KG1 (cell line): ENCODE measurements around the gene SLC29A4.
"Not testable (repeated sequence)": the region's sequence is repeated elsewhere in the genome, so short reads cannot be mapped to it uniquely, and the experiment has no call there.

Source experiments
- DNase-seq: peaks from one replicate; lab custom pipeline; 2025; lab: John Stamatoyannopoulos, UW

The SLC29A4 gene

GRCh38 chr7:5323800-5324781 is 41.3 kb downstream of the SLC29A4 start:
- DNase-seq = not testable (repeated sequence)

GRCh38 chr7:5324961-5325360 is 42.2 kb downstream of the SLC29A4 start:
- no peak for DNase-seq

- DNase-seq = no peak
These were observed 47.5 kb downstream of the SLC29A4 start for GRCh38 chr7:5330288-5330687.

- DNase-seq = no peak
These were observed 49.8 kb downstream of the SLC29A4 start for GRCh38 chr7:5332579-5332978.

- DNase-seq = no peak
These were observed 50.6 kb downstream of the SLC29A4 start for GRCh38 chr7:5333121-5334045.

- DNase-seq = no peak
These were observed 51.9 kb downstream of the SLC29A4 start for GRCh38 chr7:5334671-5335070.

GRCh38 chr7:5337047-5337446 is 54.3 kb downstream of the SLC29A4 start:
- no peak for DNase-seq

- DNase-seq = no peak
These were observed 57.2 kb downstream of the SLC29A4 start for GRCh38 chr7:5339955-5340354.

GRCh38 chr7:5342631-5343030 is 59.9 kb downstream of the SLC29A4 start:
- DNase-seq = no peak

GRCh38 chr7:5343884-5344283 is 61.1 kb downstream of the SLC29A4 start:
- DNase-seq = no peak

GRCh38 chr7:5344342-5344741 is 61.6 kb downstream of the SLC29A4 start:
- DNase-seq = no peak

- DNase-seq = no peak
These were observed 62.4 kb downstream of the SLC29A4 start for GRCh38 chr7:5345171-5345570.

- no peak for DNase-seq
These were observed 62.9 kb downstream of the SLC29A4 start for GRCh38 chr7:5345671-5346070.

GRCh38 chr7:5348134-5349004 is 65.6 kb downstream of the SLC29A4 start:
- no peak for DNase-seq

- no peak for DNase-seq
These were observed 66.2 kb downstream of the SLC29A4 start for GRCh38 chr7:5349005-5349380.

- no peak for DNase-seq
These were observed 66.9 kb downstream of the SLC29A4 start for GRCh38 chr7:5349437-5350173.

GRCh38 chr7:5350174-5350463 is 67.4 kb downstream of the SLC29A4 start:
- DNase-seq = no peak

GRCh38 chr7:5350600-5351385 is 68.0 kb downstream of the SLC29A4 start:
- no peak for DNase-seq

GRCh38 chr7:5351507-5352265 is 68.9 kb downstream of the SLC29A4 start:
- no peak for DNase-seq
